GM21529 (cell line): ENCODE results near the gene ZNF831.

ENCODE experiments used
- ATAC-seq: cut with Tn5 transposase; IDR thresholded peaks from one replicate; pipeline ENCODE4 v1.9.1; 2021; ENCODE audit not compliant: unreplicated experiment

The ZNF831 gene

GRCh38 chr20:59163631-59164530 is at the start of gene ZNF831:
Gene ZNF831, plus strand, starts transcription at chr20:59163821. Its CDS starts 27,199 bp downstream, at chr20:59191020.
- ATAC-seq, result peak; percentile 50

- no peak for ATAC-seq
Observed at GRCh38 chr20:59117526-59117925, 46.1 kb upstream of the ZNF831 start.

GRCh38 chr20:59118855-59119254 is 44.8 kb upstream of the ZNF831 start:
- ATAC-seq, result no peak

GRCh38 chr20:59120491-59120890 is 43.1 kb upstream of the ZNF831 start:
- ATAC-seq, result no peak

GRCh38 chr20:59120919-59121318 is 42.7 kb upstream of the ZNF831 start:
- no peak for ATAC-seq

GRCh38 chr20:59121714-59122565 is 41.7 kb upstream of the ZNF831 start:
- ATAC-seq, result no peak

GRCh38 chr20:59122566-59122919 is 41.1 kb upstream of the ZNF831 start:
- no peak for ATAC-seq

GRCh38 chr20:59123011-59123677 is 40.5 kb upstream of the ZNF831 start:
- no peak for ATAC-seq

GRCh38 chr20:59123678-59124255 is 39.9 kb upstream of the ZNF831 start:
- no peak for ATAC-seq

- ATAC-seq, result no peak
Observed at GRCh38 chr20:59124296-59125029, 39.2 kb upstream of the ZNF831 start.

- no peak for ATAC-seq
Observed at GRCh38 chr20:59125332-59125731, 38.3 kb upstream of the ZNF831 start.

GRCh38 chr20:59125836-59126235 is 37.8 kb upstream of the ZNF831 start:
- ATAC-seq, result no peak

- no peak for ATAC-seq
Observed at GRCh38 chr20:59127839-59128238, 35.8 kb upstream of the ZNF831 start.

GRCh38 chr20:59131551-59132285 is 31.9 kb upstream of the ZNF831 start:
- ATAC-seq, result no peak

GRCh38 chr20:59134182-59134581 is 29.4 kb upstream of the ZNF831 start:
- no peak for ATAC-seq

- ATAC-seq, result no peak
Observed at GRCh38 chr20:59135093-59135492, 28.5 kb upstream of the ZNF831 start.

- ATAC-seq, result no peak
Observed at GRCh38 chr20:59136027-59136426, 27.6 kb upstream of the ZNF831 start.

GRCh38 chr20:59137532-59137931 is 26.1 kb upstream of the ZNF831 start:
- no peak for ATAC-seq

GRCh38 chr20:59138114-59138748 is 25.4 kb upstream of the ZNF831 start:
- no peak for ATAC-seq
